ENCODE results near the gene NT5DC2. TPM values are rescaled to one million over a fixed set of nuclear protein-coding genes. Genes with fewer than 3 reads are reported as not detected.

Gene NT5DC2
- total RNA-seq, 1 donor from 2014 or later: 84.1 TPM

DNA sequence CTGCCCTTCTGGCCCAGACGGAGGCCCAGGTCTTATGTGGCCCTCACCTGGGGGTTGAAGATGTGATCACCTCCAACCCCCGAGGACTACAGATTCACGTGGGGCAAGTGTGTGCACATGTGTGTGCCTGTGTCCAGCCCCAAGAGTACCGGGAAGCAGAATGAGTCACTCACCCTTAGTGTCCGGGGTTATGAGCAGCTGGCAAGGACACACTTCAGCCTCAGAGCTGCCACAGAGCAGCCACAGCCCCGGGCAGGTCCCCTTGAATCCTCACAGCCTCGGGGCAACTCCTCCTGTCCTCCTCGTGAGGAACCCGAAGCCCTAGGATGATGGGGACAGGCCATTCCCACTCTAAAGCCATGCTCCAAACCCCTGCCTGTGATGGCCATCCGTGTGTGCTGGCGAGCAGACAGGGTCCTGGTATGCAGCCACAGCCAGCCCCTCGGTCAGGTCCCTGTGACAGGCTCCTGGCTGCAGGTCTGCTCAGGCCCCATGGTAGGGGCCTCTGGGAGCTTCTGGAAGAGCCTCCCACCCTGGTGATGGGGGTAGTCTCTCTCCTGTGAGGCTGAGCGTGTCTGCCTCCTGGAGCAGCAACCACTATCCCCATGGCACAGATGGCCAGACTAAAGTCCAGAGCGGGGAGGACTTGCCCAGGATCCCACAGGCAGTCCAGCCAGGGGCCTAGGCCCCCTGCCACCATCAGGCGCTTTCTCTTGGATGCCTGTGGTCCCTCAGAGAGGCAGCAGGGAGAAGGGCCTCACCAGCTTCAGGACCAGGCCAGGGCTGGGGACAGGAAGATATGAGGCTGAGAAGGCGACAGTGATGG lies 37.7 kb downstream of the NT5DC2 start:
- DNase-seq (peak; percentile 48), ATAC-seq (ENCODE audit: poor library complexity) (peak; percentile 2)
- intact Hi-C loops (cut with DNase I): no loop called here

DNA sequence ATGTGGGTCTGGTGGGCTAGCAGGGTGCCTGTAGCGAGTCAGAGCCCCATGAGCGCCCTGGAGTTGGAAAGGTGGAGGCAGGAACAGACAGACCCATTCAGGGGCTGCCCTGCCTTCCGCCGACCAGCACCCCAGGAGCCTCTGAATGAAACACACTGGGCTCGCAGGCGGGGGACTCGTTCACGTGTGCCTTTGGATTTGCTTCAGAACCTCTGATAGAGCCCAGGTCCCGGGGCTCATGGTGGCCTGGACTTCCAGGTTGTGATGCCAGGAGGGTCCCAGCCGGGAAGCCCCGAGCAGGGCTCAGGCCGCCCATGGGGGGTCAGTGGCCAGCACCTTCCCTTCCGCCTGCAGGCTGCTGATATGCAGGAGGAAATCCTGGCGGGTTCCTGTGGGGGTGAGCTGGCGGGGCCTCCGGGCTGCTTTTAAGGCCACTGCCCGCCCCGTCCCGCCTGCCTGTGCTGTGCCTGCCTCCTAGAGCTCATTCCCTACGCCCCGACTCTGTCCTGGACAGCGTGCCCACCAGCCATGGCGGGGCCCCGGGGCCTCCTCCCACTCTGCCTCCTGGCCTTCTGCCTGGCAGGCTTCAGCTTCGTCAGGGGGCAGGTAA lies 38.7 kb downstream of the NT5DC2 start, which contains the start of gene STAB1:
STAB1 (plus strand) TSS at position 453 of the 610 bp plus-strand sequence; CDS start at position 529, 76 bp downstream.
- ATAC-seq (ENCODE audit: poor library complexity): peak; percentile 33
- DNase-seq: peak; percentile 84
- intact Hi-C loops (cut with DNase I): no loop called here

DNA sequence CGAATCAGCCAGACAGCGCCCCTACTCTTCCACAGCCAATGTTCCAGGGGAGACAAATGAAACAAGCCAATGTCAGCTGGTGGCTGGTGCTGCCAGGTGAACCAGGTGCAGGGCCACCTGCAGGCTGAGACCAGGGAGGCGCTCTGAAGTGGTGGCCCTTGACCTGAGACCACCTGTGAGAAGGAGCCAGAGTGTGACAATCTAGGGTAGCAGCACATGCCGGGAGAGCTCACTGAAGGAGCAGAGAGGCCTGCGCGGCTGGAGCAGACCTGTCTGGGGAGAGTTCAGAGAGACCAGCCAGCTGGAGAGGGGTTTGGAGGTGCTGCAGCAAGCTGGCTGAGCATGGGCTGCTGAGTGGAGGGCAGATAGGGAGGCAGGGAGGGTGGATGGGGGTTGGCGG lies 39.2 kb downstream of the NT5DC2 start:
- no peak for ATAC-seq (ENCODE audit: poor library complexity)
- intact Hi-C loops (cut with DNase I): no loop called here
- DNase-seq: no peak

DNA sequence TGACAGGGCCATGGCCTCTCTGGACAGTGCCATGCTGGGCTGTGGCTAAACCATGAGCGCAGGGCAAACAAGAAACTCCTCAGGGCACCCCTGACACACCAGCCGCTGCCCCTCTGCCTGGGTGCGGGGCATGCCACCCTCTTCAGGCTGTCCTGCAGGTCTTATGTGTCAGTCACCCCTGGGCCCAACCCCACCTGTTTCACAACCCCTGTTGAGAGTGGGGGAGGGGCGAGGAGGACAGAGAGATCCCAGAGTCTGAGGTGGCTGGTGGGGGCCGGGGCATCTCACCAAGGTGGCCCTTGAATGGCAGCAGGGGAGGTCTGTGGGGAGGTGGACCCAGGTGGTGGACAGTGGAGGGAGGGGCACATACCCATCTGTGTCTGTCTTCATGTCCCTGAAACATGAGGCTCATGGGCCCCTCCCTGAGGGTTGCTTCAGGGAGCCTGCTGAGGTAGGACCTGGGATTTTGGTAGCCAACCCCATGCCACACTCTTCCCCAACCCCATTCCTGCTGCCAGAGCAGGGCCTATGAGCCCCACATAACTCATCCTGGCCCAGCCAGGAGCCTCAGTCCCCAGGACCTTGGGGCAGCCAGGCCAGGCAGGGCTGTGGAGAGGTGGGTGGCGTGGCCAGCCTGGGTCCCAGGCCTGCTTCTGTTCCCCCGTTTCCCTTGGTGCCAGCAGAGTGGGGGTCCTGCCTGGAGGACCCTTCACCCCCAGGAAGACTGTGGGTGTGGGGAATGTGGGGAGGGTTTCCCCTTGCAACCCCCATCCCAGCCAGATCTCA lies 40.2 kb downstream of the NT5DC2 start:
- no peak for ATAC-seq (ENCODE audit: poor library complexity)
- intact Hi-C loops (cut with DNase I): no loop called here
- no peak for DNase-seq

DNA sequence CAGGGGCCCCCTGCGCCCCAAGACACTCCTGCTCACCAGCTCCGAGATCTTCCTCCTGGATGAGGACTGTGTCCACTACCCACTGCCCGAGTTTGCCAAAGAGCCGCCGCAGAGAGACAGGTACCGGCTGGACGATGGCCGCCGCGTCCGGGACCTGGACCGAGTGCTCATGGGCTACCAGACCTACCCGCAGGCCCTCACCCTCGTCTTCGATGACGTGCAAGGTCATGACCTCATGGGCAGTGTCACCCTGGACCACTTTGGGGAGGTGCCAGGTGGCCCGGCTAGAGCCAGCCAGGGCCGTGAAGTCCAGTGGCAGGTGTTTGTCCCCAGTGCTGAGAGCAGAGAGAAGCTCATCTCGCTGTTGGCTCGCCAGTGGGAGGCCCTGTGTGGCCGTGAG lies 41.6 kb downstream of the NT5DC2 start:
- intact Hi-C loops (cut with DNase I): no loop called here
- DNase-seq (no peak), ATAC-seq (ENCODE audit: poor library complexity) (no peak)

DNA sequence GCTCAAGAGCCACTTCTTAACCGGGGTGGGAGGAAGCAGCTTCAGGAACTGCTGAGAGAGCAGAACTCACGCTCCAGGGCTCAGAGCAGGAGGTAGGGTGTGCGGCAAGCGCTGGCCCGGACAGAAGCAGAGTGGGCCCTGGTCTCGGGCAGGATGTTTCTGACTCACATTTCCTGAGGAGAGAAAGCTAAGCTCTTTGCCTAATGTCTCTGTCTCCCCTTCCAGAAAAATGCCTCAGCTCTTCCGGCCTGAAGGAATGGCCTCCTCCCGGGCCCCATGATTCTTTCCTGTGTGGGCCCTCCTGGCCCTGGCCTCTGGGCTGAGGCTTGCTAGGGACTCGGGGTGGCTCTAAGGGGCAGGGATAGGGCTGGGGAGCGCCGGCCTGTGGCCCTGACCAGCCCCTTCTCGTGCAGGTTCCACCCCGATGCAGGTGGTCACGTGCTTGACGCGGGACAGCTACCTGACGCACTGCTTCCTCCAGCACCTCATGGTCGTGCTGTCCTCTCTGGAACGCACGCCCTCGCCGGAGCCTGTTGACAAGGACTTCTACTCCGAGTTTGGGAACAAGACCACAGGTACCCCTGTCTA lies 42.6 kb downstream of the NT5DC2 start:
- intact Hi-C loops (cut with DNase I): no loop called here
- ATAC-seq (ENCODE audit: poor library complexity): peak; percentile 17

DNA sequence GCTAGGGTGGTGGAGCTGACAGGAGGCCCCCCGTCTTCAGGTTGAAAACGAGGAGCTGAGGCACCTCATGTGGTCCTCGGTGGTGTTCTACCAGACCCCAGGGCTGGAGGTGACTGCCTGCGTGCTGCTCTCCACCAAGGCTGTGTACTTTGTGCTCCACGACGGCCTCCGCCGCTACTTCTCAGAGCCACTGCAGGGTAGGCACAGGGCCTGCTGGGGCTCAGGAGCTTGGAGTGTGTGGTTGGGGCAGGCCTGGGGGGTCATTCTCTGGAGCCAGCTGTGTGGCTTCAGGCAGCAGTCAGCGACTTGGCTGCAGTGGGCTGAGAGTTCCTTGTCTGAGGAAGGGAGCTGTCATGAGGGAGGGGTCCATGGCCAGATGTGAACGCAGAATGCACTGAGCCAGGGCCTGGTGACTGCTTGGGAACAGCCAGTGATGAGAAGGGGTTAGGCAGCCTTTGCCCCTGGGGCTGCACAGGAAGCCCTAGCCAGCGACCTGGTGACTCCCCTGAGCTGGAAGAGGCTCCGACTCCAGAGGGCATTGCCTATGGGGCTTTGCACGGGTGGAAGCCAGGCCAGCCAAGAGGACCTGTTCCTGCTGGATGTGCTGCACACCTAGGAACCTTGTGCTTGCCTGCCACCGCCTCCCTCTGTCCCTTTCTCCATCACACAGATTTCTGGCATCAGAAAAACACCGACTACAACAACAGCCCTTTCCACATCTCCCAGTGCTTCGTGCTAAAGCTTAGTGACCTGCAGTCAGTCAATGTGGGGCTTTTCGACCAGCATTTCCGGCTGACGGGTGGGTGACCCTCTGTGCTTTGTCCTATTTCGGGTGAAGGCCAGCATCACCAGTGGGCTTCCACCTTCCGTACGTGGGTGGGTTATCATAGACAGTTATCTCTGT lies 43.4 kb downstream of the NT5DC2 start:
- ATAC-seq (ENCODE audit: poor library complexity): no peak
- intact Hi-C loops (cut with DNase I): no loop called here
- DNase-seq: no peak

More for the DNA sequence above, 42.6 kb downstream of the NT5DC2 start:
- DNase-seq: peak; percentile 71

DNA sequence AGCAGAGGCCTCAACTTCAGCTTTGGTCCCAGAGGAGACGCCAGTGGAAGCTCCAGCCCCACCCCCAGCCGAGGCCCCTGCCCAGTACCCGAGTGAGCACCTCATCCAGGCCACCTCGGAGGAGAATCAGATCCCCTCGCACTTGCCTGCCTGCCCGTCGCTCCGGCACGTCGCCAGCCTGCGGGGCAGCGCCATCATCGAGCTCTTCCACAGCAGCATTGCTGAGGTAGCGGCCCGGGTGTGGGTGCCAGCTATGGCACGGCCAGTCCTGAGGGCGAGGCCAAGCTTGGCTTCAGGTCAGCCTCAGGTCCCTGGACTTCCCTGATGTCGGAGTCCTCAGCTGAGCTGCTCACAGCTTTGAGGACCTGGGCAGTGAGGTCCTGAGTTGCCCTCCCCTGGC lies 44.2 kb downstream of the NT5DC2 start:
- intact Hi-C loops (cut with DNase I): no loop called here
- peak; percentile 30 for ATAC-seq (ENCODE audit: poor library complexity)
- no peak for DNase-seq

DNA sequence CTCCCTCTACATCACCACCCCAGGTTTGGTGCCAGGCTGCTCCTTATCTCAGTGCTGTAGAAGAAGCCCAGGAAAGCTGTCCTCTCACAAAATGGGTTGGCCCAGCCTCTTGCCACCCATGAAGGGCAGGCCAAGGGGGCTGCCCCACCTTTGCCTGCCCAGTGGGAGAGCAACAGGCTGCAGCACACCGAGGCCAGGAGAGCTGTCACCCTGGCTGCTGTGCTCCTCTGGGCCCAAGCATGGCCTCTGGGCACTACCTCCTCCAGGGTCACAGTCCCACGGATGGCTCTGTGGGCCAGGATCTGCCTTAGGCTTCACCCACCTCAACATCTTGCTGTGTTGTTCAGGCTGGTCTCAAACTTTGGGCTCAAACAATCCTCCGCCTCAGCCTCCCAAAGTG lies 44.9 kb downstream of the NT5DC2 start:
- intact Hi-C loops (cut with DNase I): no loop called here
- no peak for ATAC-seq (ENCODE audit: poor library complexity)
- DNase-seq: no peak

DNA sequence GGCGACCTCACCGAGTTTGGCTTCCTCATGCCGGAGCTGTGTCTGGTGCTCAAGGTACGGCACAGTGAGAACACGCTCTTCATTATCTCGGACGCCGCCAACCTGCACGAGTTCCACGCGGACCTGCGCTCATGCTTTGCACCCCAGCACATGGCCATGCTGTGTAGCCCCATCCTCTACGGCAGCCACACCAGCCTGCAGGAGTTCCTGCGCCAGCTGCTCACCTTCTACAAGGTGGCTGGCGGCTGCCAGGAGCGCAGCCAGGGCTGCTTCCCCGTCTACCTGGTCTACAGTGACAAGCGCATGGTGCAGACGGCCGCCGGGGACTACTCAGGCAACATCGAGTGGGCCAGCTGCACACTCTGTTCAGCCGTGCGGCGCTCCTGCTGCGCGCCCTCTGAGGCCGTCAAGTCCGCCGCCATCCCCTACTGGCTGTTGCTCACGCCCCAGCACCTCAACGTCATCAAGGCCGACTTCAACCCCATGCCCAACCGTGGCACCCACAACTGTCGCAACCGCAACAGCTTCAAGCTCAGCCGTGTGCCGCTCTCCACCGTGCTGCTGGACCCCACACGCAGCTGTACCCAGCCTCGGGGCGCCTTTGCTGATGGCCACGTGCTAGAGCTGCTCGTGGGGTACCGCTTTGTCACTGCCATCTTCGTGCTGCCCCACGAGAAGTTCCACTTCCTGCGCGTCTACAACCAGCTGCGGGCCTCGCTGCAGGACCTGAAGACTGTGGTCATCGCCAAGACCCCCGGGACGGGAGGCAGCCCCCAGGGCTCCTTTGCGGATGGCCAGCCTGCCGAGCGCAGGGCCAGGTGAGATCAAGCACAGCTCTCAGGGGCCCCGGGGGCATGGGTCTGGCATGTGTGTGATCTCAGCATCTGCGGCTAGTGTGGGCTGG lies 45.6 kb downstream of the NT5DC2 start:
- intact Hi-C loops (cut with DNase I): no loop called here
- ATAC-seq (ENCODE audit: poor library complexity) (no peak), DNase-seq (no peak)

DNA sequence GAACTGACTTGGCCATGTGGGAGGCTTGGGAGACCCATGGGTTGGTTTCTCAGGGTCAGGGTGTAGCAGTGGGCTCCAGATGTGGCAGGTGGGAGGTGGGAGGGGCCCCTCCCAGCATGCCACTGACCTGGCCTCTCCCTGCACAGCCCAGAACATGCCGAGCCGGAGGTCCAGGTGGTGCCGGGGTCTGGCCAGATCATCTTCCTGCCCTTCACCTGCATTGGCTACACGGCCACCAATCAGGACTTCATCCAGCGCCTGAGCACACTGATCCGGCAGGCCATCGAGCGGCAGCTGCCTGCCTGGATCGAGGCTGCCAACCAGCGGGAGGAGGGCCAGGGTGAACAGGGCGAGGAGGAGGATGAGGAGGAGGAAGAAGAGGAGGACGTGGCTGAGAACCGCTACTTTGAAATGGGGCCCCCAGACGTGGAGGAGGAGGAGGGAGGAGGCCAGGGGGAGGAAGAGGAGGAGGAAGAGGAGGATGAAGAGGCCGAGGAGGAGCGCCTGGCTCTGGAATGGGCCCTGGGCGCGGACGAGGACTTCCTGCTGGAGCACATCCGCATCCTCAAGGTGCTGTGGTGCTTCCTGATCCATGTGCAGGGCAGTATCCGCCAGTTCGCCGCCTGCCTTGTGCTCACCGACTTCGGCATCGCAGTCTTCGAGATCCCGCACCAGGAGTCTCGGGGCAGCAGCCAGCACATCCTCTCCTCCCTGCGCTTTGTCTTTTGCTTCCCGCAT lies 46.4 kb downstream of the NT5DC2 start:
- intact Hi-C loops (cut with DNase I): no loop called here
- DNase-seq (no peak), ATAC-seq (ENCODE audit: poor library complexity) (no peak)

DNA sequence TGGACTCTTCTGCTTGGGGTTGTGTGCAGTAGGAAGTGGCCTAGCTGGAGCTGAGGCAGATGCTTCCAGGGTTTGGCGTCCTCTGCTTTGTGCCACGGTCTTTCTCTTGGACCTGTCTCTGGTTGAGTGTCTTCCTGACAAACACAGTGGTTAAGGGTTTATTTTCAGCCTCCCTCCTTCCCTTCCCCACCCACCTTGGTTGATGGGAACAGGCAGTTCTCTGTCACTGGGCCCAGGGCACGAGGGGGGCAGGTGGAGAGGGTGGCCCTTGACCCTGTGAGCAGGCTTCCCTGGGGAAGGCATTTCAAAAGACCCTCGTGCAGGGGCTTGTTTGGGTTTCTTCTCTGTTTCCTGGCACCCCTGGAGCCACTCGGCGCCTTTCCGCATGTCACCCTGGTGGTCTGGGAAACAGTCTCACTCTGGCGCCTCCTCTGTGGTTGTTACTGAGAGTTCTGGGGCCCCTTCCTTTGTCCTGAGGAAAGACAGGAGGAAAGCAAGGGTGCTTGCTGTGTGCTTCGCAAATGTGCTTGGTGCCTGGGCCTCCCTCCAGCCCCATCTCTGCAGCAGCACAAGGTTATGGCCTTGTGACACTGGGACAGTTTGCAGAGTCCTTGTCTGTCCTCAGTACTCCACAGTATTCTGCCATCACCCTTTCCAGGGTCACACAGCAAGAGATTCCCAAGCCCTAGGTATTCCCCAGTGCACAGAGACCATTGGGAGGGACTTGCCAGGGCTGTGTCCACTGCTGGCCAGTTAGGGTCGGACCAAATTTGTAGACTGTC lies 48.8 kb downstream of the NT5DC2 start:
- peak; percentile 52 for ATAC-seq (ENCODE audit: poor library complexity)
- intact Hi-C loops (cut with DNase I): loop anchor here (5.0 kb wide), 1 partner anchor 52 kb away; the partner anchor contains the start of gene UQCC5
- no peak for DNase-seq

DNA sequence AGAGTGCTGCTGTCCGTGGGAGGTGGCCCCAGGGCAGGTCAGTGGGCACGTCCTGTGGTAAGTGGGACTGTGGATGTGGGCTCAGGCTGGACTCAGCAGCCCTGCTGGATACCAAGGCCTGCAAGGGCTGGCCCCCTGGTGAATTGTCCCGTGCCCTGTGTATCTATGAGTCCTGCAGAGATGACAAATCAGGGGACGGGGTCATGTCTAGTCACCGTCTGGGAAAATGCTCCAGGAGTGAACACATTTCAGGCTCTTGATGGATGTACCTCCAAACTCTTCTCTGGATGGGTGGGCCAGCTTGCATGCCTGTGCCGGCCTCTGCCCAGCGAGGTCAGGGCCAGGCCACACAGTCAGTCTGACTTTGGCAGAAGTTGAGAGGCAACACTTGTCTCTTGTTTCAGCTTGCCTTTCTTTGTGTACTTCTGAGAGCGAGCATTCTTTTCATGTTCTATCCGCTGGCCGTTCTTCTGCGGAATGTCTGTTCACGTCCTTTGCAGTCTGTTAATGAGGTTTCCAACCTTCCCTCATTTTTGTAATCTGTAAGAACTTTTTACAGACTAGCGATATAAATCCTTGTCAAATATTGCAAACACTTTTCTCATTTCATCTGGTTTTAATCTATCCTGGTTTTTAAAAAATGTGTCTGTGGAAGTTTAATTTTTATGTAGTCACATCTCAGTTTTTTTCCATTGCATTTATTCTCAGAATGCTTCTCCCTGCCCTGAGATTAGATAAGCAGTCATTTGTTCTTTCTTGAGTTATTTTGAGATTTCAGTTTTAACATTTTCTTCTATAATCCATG lies 49.9 kb downstream of the NT5DC2 start:
- ATAC-seq (ENCODE audit: poor library complexity) (peak; percentile 57), DNase-seq (no peak)
- intact Hi-C loops (cut with DNase I): loop anchor here (5.0 kb wide), 1 partner anchor 54 kb away; the partner anchor contains the start of gene UQCC5

DNA sequence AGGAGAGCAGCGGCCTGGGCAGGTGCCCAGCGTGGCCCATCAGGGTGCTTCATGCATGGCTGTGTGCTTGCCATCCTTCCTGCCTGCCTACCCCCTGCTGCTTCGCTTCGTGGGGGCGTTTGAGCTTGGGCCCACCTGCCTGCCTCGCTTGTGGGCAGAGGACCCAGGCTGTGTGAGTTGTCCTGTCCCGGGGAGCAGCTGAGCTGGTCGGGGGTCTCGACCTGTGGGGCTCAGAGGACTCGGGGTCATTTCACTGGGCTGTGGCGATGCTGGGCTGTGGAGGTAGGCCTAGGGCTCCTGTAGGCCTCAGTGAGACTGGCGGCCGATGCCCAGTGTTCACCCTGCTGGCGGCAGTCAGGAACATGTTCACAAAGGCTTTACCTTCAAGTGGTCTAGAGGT lies 50.6 kb downstream of the NT5DC2 start:
- ATAC-seq (ENCODE audit: poor library complexity) (peak; percentile 3), DNase-seq (no peak)
- intact Hi-C loops (cut with DNase I): loop anchor here (5.0 kb wide), 1 partner anchor 54 kb away; the partner anchor contains the start of gene UQCC5

All from Right ventricle myocardium superior (tissue), 1 donor.